ENCODE results near the gene TTC17. TPM values are rescaled to one million over a fixed set of nuclear protein-coding genes. Genes with fewer than 3 reads are reported as not detected.
A peak's percentile ranks its signal among the peaks of the same experiment; 100 is the strongest.
"Not testable (repeated sequence)": the region's sequence is repeated elsewhere in the genome, so short reads cannot be mapped to it uniquely, and the experiment has no call there.

The TTC17 gene, protein sequence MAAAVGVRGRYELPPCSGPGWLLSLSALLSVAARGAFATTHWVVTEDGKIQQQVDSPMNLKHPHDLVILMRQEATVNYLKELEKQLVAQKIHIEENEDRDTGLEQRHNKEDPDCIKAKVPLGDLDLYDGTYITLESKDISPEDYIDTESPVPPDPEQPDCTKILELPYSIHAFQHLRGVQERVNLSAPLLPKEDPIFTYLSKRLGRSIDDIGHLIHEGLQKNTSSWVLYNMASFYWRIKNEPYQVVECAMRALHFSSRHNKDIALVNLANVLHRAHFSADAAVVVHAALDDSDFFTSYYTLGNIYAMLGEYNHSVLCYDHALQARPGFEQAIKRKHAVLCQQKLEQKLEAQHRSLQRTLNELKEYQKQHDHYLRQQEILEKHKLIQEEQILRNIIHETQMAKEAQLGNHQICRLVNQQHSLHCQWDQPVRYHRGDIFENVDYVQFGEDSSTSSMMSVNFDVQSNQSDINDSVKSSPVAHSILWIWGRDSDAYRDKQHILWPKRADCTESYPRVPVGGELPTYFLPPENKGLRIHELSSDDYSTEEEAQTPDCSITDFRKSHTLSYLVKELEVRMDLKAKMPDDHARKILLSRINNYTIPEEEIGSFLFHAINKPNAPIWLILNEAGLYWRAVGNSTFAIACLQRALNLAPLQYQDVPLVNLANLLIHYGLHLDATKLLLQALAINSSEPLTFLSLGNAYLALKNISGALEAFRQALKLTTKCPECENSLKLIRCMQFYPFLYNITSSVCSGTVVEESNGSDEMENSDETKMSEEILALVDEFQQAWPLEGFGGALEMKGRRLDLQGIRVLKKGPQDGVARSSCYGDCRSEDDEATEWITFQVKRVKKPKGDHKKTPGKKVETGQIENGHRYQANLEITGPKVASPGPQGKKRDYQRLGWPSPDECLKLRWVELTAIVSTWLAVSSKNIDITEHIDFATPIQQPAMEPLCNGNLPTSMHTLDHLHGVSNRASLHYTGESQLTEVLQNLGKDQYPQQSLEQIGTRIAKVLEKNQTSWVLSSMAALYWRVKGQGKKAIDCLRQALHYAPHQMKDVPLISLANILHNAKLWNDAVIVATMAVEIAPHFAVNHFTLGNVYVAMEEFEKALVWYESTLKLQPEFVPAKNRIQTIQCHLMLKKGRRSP
- 56.0 TPM for polyA plus RNA-seq

DNA sequence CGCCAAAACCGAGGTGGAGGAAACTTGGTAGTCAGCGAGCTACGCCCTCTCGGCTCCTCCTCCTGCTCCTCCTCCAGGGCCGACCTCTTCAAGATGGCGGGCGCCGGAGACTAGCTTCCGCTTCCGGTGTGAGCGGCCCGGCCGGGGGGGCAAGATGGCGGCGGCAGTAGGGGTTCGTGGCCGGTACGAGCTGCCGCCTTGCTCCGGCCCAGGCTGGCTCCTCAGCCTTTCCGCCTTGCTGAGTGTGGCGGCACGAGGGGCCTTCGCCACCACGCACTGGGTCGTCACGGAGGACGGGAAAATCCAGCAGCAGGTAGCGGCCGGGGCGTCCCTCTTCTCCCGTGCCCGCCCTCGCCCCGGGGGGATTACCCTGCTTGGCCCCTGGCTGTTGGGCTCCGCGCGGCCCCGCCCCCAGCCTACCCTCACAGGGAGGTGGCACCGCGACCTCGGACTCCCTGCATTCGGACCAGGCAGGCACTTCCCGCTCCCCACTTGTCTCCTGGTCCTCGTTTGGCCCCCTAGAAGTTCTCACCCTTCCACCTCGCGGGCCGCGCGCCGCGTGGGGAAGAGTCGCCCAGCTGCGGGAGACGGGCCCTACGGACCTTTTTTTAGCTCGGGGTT, at the start of gene TTC17:
TSS of gene TTC17 (plus strand) at position 120 of the 621 bp plus-strand sequence. CDS start at position 155, 35 bp downstream.
- H3K27me3 Mint-ChIP-seq = no peaks in the 10 kb centered on the region
- H3K36me3 Mint-ChIP-seq = peaks cover 1% of the 10 kb centered on the region
- peak within 1 kb of the TSS; percentile 94 to 99 (median 98) for H3K27ac Mint-ChIP-seq
- H3K4me3 Mint-ChIP-seq = peak within 1 kb of the TSS; percentile 97 to 100 (median 100)
- peaks cover 25 to 37% (median 36%) of the 10 kb centered on the region in 3 donors for H3K4me1 Mint-ChIP-seq
- no peaks in the 10 kb centered on the region for H3K9me3 Mint-ChIP-seq

- Mint-ChIP-seq H3K27me3 (peaks cover 2% of the 10 kb centered on the region), H3K27ac (peak within 1 kb of the TSS; percentile 83 to 94 (median 93)), H3K4me1 (peaks cover 39 to 46% (median 39%) of the 10 kb centered on the region in 3 donors), H3K9me3 (no peaks in the 10 kb centered on the region), H3K36me3 (no peaks in the 10 kb centered on the region), H3K4me3 (peak within 1 kb of the TSS; percentile 93 to 99 (median 97))
These were observed 46.7 kb upstream of the TTC17 start, which contains the start of gene API5 for GRCh38 chr11:43311791-43312607. Gene API5 (plus strand): TSS chr11:43311996. CDS start chr11:43312128, 132 bp downstream.

GRCh38 chr11:43315966-43316365, 42.8 kb upstream of the TTC17 start:
- Mint-ChIP-seq H3K27ac (no peak overlapping the region), H3K36me3 (no peaks in the 10 kb centered on the region), H3K4me1 (peaks cover 36 to 44% (median 39%) of the 10 kb centered on the region in 3 donors), H3K9me3 (no peaks in the 10 kb centered on the region), H3K4me3 (peak overlapping the region in 3 of 4 donors; percentile 8 to 51 (median 22)), H3K27me3 (peaks cover 2% of the 10 kb centered on the region)

DNA sequence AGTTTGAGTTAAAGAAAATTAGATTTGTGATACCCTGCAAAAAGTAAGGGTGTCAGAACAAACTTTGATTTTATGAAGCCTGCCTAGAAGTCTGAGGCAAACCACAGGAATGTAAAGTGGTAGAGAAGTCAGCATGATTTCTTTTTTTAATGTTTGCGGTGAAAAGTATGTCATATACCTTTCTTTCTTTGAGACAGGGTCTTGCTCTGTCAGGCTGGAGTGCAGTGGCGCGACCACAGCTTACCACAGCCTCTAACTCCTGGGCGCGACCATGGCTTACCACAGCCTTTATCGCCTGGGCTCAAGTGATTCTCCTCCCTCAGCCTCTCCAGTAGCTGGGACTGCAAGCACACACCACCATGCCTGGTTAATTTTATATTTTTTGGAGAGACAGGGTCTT, 42.3 kb upstream of the TTC17 start:
- Mint-ChIP-seq H3K9me3 (no peaks in the 10 kb centered on the region), H3K4me1 (peaks cover 35 to 42% (median 38%) of the 10 kb centered on the region in 3 donors), H3K27ac (no peak overlapping the region), H3K27me3 (peaks cover 2% of the 10 kb centered on the region), H3K4me3 (peak overlapping the region in 2 of 4 donors; percentile 12 to 51), H3K36me3 (no peaks in the 10 kb centered on the region)

GRCh38 chr11:43327987-43328386, 30.7 kb upstream of the TTC17 start:
- H3K4me3 Mint-ChIP-seq = no peak overlapping the region
- no peaks in the 10 kb centered on the region for H3K4me1 Mint-ChIP-seq
- no peak overlapping the region for H3K27ac Mint-ChIP-seq
- no peaks in the 10 kb centered on the region for H3K9me3 Mint-ChIP-seq
- no peaks in the 10 kb centered on the region for H3K27me3 Mint-ChIP-seq
- peaks cover 12% of the 10 kb centered on the region for H3K36me3 Mint-ChIP-seq

- Mint-ChIP-seq H3K4me3 (no peak overlapping the region), H3K4me1 (no peaks in the 10 kb centered on the region), H3K36me3 (peaks cover 9% of the 10 kb centered on the region), H3K9me3 (no peaks in the 10 kb centered on the region), H3K27ac (no peak overlapping the region), H3K27me3 (no peaks in the 10 kb centered on the region)
These were observed 30.2 kb upstream of the TTC17 start for GRCh38 chr11:43328482-43328881.

DNA sequence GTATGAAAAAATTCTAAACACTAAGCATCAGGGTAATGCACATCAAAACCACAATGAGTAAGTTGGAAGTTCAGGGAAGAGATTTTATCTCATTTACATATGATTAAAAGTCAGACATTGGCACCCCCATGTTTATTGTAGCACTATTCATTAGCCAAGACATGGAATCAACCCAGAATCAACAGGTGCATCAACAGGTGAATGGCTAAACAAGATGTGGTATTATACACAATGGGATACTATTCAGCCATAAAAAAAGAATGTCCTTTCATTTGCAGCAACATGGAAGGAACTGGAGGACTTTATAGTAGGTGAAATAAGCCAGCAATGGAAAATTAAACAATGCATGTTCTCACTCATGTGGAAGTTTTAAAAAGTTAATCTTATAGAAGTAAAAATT, 17.6 kb upstream of the TTC17 start:
- Mint-ChIP-seq H3K9me3 (no peaks in the 10 kb centered on the region), H3K4me1 (no peaks in the 10 kb centered on the region), H3K27ac (peak overlapping the region in 1 of 3 donors; percentile 62), H3K4me3 (no peak overlapping the region), H3K27me3 (no peaks in the 10 kb centered on the region), H3K36me3 (peaks cover 6% of the 10 kb centered on the region)

- not testable (repeated sequence) for H3K27me3 Mint-ChIP-seq, H3K4me1 Mint-ChIP-seq, H3K4me3 Mint-ChIP-seq, H3K36me3 Mint-ChIP-seq, H3K9me3 Mint-ChIP-seq, H3K27ac Mint-ChIP-seq
These were observed 7.3 kb upstream of the TTC17 start for GRCh38 chr11:43351426-43351825.

- H3K27ac Mint-ChIP-seq = peak overlapping the region in 1 of 3 donors; percentile 36
- H3K9me3 Mint-ChIP-seq = no peaks in the 10 kb centered on the region
- H3K4me3 Mint-ChIP-seq = no peak overlapping the region
These were observed 4.4 kb upstream of the TTC17 start for GRCh38 chr11:43354311-43354710.

DNA sequence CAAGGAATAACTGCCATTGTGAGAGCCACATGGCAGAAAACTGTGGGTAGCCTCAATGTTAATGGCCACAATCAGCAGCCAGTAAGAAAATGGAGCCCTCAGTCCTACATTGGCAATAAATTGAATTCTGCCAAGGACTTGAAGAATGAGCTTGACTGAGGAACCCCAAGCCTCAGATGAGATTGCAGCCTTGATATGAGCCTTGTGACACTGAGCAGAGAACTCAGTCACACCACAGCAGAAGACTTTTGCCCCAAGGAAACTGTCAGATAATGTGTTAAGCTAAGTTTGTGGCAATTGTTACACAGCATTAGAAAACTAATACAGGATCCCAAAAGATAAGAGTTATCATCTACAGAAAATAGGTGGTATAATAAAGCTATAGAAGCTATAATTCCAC, 2.4 kb upstream of the TTC17 start:
- peaks cover 18 to 29% (median 25%) of the 10 kb centered on the region in 3 donors for H3K4me1 Mint-ChIP-seq
- H3K27ac Mint-ChIP-seq = no peak overlapping the region
- H3K36me3 Mint-ChIP-seq = peaks cover 1% of the 10 kb centered on the region
- no peaks in the 10 kb centered on the region for H3K27me3 Mint-ChIP-seq
- peak overlapping the region in 1 of 4 donors; percentile 75 for H3K4me3 Mint-ChIP-seq
- H3K9me3 Mint-ChIP-seq = no peaks in the 10 kb centered on the region

More at GRCh38 chr11:43354311-43354710, 4.4 kb upstream of the TTC17 start:
- H3K36me3 Mint-ChIP-seq = peaks cover 1% of the 10 kb centered on the region
- no peaks in the 10 kb centered on the region for H3K27me3 Mint-ChIP-seq
- H3K4me1 Mint-ChIP-seq = peaks cover 0 to 13% (median 7%) of the 10 kb centered on the region in 3 donors

GRCh38 chr11:43358279-43358800, 380 bp upstream of the TTC17 start:
- H3K4me1 Mint-ChIP-seq = peaks cover 22 to 33% (median 31%) of the 10 kb centered on the region in 3 donors
- H3K9me3 Mint-ChIP-seq = no peaks in the 10 kb centered on the region
- H3K27ac Mint-ChIP-seq = peak overlapping the region; percentile 94 to 99 (median 98)
- H3K36me3 Mint-ChIP-seq = peaks cover 1% of the 10 kb centered on the region
- H3K27me3 Mint-ChIP-seq = no peaks in the 10 kb centered on the region
- peak overlapping the region; percentile 97 to 100 (median 100) for H3K4me3 Mint-ChIP-seq

GRCh38 chr11:43359422-43359818, 700 bp downstream of the TTC17 start:
- peaks cover 1% of the 10 kb centered on the region for H3K36me3 Mint-ChIP-seq
- peak overlapping the region; percentile 97 to 100 (median 100) for H3K4me3 Mint-ChIP-seq
- H3K9me3 Mint-ChIP-seq = no peaks in the 10 kb centered on the region
- peak overlapping the region; percentile 94 to 99 (median 98) for H3K27ac Mint-ChIP-seq
- H3K27me3 Mint-ChIP-seq = no peaks in the 10 kb centered on the region
- H3K4me1 Mint-ChIP-seq = peaks cover 27 to 37% (median 36%) of the 10 kb centered on the region in 3 donors

DNA sequence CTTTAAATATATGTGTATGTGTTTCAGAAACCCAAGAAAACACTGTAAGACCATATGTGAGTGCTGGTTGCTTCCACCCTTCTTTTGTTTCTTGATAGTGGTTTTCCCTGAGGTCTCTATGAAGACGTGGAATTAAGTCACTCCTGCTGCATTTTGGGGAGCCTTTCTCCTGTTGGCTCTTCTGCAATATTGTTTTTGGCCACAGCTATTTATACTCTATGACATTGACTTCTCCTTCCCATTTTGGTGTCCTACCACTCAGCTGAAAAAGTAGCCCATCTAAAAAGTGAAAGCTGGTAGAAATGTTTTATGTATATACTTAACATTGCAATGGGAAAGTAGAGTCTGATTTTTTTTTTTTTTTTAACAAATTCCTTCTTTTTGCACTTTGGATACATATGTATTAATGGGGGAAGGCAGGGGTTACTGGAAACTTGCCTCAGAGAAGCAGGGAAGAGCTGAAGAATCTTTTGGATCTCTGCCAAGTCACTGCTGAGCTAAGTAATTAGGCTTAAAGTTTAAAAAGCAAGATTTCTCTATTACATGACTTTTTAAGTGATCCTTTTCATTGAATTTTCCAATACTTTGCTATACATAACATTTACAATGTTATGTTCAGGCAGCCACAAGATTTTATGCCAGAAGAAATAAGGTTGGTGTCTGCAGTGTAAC, 1.8 kb downstream of the TTC17 start:
- Mint-ChIP-seq H3K4me3 (peak overlapping the region; percentile 97 to 100 (median 100)), H3K27me3 (no peaks in the 10 kb centered on the region), H3K4me1 (peaks cover 27 to 37% (median 36%) of the 10 kb centered on the region in 3 donors), H3K27ac (peak overlapping the region in 2 of 3 donors; percentile 53 to 98), H3K9me3 (no peaks in the 10 kb centered on the region), H3K36me3 (peaks cover 1% of the 10 kb centered on the region)

All from IgD-negative memory B cell (primary cell).